Esophagus muscularis mucosa (tissue), 4 donors: ENCODE measurements around the gene PIN1. TPM values are rescaled to one million over a fixed set of nuclear protein-coding genes. Genes with fewer than 3 reads are reported as not detected.

Experiments used
- DNase-seq: peaks from one replicate; pipeline ENCODE4 v3.0.0-alpha.2; 2017; ENCODE audit errors: extremely low spot score
- H3K27ac ChIP-seq, 4 donors: fragments of 200-600 bp; sonication (generic); replicated peaks in 1 of 4; 1 replicate in 3 of 4; 2 replicates in 1 of 4; pipeline ENCODE4 v1.5.1; 2016 to 2019; ENCODE audit warnings: mild to moderate bottlenecking in 1 of 4
- H3K27me3 ChIP-seq, 4 donors: fragments of 200-600 bp; sonication (generic); one replicate each; pipeline versions ENCODE4 v1.5.1 to v1.6.0; 2016 to 2019
- H3K36me3 ChIP-seq, 4 donors: fragments of 200-600 bp; sonication (generic); one replicate each; pipeline ENCODE4 v1.5.1; 2016 to 2019
- H3K4me1 ChIP-seq, 4 donors: fragments of 200-600 bp; sonication (generic); one replicate each; pipeline ENCODE4 v1.5.1; 2016 to 2019
- H3K4me3 ChIP-seq, 4 donors: fragments of 200-600 bp; sonication (generic); 1 replicate in 2 of 4; 2 replicates in 2 of 4; pipeline ENCODE4 v1.5.1; 2016 to 2019; ENCODE audit warnings: mild to moderate bottlenecking in 4 of 4, moderate library complexity in 1 of 4
- H3K9me3 ChIP-seq, 4 donors: fragments of 200-600 bp; sonication (generic); 1 replicate in 3 of 4; 2 replicates in 1 of 4; pipeline ENCODE4 v1.5.1; 2016 to 2019
- CTCF ChIP-seq, 3 experiments: fragments of 200-600 bp in 2 of 3; fragments of 450-650 bp in 1 of 3; sonication (generic) in 2 of 3; IDR thresholded peaks; one replicate each; pipeline ENCODE4 v1.5.1; 2017 to 2019; ENCODE audit warnings: antibody characterized with exemption in 3 of 3, mild to moderate bottlenecking in 2 of 3, moderate library complexity in 1 of 3
- EP300 ChIP-seq: sonication (generic); formaldehyde crosslinking; IDR thresholded peaks from one replicate; pipeline ENCODE4 v1.6.1; 2017; ENCODE audit warnings: antibody characterized with exemption
- POLR2A ChIP-seq: fragments of 450-650 bp; IDR thresholded peaks from one replicate; pipeline ENCODE4 v1.6.1; 2017; ENCODE audit warnings: antibody characterized with exemption, moderate library complexity, mild to moderate bottlenecking, low read depth
- POLR2AphosphoS5 ChIP-seq, 2 donors: sonication (generic); formaldehyde crosslinking; IDR thresholded peaks; one replicate each; pipeline ENCODE4 v1.6.1; 2017; ENCODE audit warnings: antibody characterized with exemption in 2 of 2
- whole genome bisulfite sequencing: methylation state at CpG from one replicate; pipeline ENCODE4 v1.1.5; 2018; 5-methylcytosine and 5-hydroxymethylcytosine counted together
- intact Hi-C: fragments of 100-400 bp; cut with DNase I; formaldehyde crosslinking; loops from one replicate; pipeline ENCODE4 v1.15.1; 2023
- total RNA-seq, 4 donors: library from RNA; depleted of rRNA; stranded (reverse); fragments of >200 nt; gene quantifications; one replicate each; pipeline versions ENCODE4 v1.1.0 to v1.2.1, GENCODE V29; 2016

Gene PIN1
- total RNA-seq, 4 donors from 2014 or later: 113 to 183 (median 145) TPM

- H3K4me3 ChIP-seq: no peak overlapping the region
- no peak for TF ChIP-seq POLR2AphosphoS5 (IDR thresholded peaks at IDR 0.05)
- TF ChIP-seq EP300: no peak
- no peak for TF ChIP-seq POLR2A
- no peak for TF ChIP-seq CTCF (IDR thresholded peaks at IDR 0.05)
Observed at GRCh38 chr19:9857920-9858746, 23.0 kb downstream of the PIN1 start.

GRCh38 chr19:9858766-9859165 is 23.6 kb downstream of the PIN1 start:
- no peaks in the 10 kb centered on the region for H3K27me3 ChIP-seq
- intact Hi-C loops: no loop called here
- no peak overlapping the region for H3K4me3 ChIP-seq
- TF ChIP-seq EP300: no peak
- TF ChIP-seq POLR2AphosphoS5 (IDR thresholded peaks at IDR 0.05): no peak
- TF ChIP-seq CTCF (IDR thresholded peaks at IDR 0.05): no peak
- TF ChIP-seq POLR2A: no peak
- H3K36me3 ChIP-seq: peaks cover 0 to 12% (median 2%) of the 10 kb centered on the region in 4 donors
- H3K4me1 ChIP-seq: no peaks in the 10 kb centered on the region
- no peak for DNase-seq
- H3K9me3 ChIP-seq: no peaks in the 10 kb centered on the region
- H3K27ac ChIP-seq: no peak overlapping the region

More at GRCh38 chr19:9857920-9858746, 23.0 kb downstream of the PIN1 start:
- Histone ChIP-seq H3K4me1 (no peaks in the 10 kb centered on the region), H3K27me3 (no peaks in the 10 kb centered on the region), H3K36me3 (peaks cover 0 to 12% (median 2%) of the 10 kb centered on the region in 4 donors), H3K27ac (no peak overlapping the region), H3K9me3 (no peaks in the 10 kb centered on the region)
- WGBS: 80% methylated on average over 9 of the region's 10 CpGs
- intact Hi-C loops: no loop called here
- no peak for DNase-seq

- TF ChIP-seq CTCF (IDR thresholded peaks at IDR 0.05) (no peak), POLR2A (no peak), POLR2AphosphoS5 (IDR thresholded peaks at IDR 0.05) (no peak), EP300 (no peak)
- Histone ChIP-seq H3K27ac (no peak overlapping the region), H3K27me3 (no peaks in the 10 kb centered on the region), H3K36me3 (peaks cover 0 to 8% (median 0%) of the 10 kb centered on the region in 4 donors), H3K9me3 (no peaks in the 10 kb centered on the region), H3K4me3 (no peak overlapping the region), H3K4me1 (no peaks in the 10 kb centered on the region)
- intact Hi-C loops: no loop called here
- WGBS: 100% methylated on average over 2 of the region's 8 CpGs
- DNase-seq: no peak
Observed at GRCh38 chr19:9860407-9860806, 25.3 kb downstream of the PIN1 start.

- no peak for DNase-seq
- TF ChIP-seq POLR2AphosphoS5 (IDR thresholded peaks at IDR 0.05) (no peak), CTCF (IDR thresholded peaks at IDR 0.05) (no peak), EP300 (no peak), POLR2A (no peak)
- peaks cover 0 to 5% (median 0%) of the 10 kb centered on the region in 4 donors for H3K36me3 ChIP-seq
- H3K27ac ChIP-seq: no peak overlapping the region
- H3K9me3 ChIP-seq: no peaks in the 10 kb centered on the region
- no peaks in the 10 kb centered on the region for H3K27me3 ChIP-seq
- WGBS: 91% methylated on average over 1 of the region's 1 CpG
- no peak overlapping the region for H3K4me3 ChIP-seq
- H3K4me1 ChIP-seq: no peaks in the 10 kb centered on the region
- intact Hi-C loops: no loop called here
Observed at GRCh38 chr19:9861503-9861902, 26.4 kb downstream of the PIN1 start.
